DOHH2 (cell line): ENCODE data around the gene LRPPRC.

Source experiments
- H3F3A ChIP-seq: fragments of 200-600 bp; sonication (generic), shearing (Covaris generic); 2 replicates; pipeline ENCODE4 v1.6.0; 2016; ENCODE audit warnings: antibody characterized with exemption, mild to moderate bottlenecking; ENCODE audit not compliant: control insufficient read depth, insufficient read depth
- H3K27ac ChIP-seq: fragments of 200-600 bp; sonication (generic); 2 replicates; pipeline ENCODE4 v1.5.1; 2014; ENCODE audit warnings: low read depth, mild to moderate bottlenecking, low read length, moderate library complexity
- H3K27me3 ChIP-seq: fragments of 200-600 bp; sonication (generic); 2 replicates; pipeline ENCODE4 v1.6.1; 2014; ENCODE audit warnings: mild to moderate bottlenecking, low read length, mixed read lengths; ENCODE audit not compliant: control insufficient read depth
- H3K36me3 ChIP-seq: fragments of 200-600 bp; sonication (generic); 2 replicates; pipeline ENCODE4 v1.6.1; 2014; ENCODE audit warnings: mild to moderate bottlenecking, low read length, moderate library complexity, mixed read lengths; ENCODE audit not compliant: control insufficient read depth
- H3K4me1 ChIP-seq: fragments of 200-600 bp; sonication (generic); 2 replicates; pipeline ENCODE4 v1.6.1; 2014; ENCODE audit warnings: mild to moderate bottlenecking, low read length, mixed read lengths; ENCODE audit not compliant: control insufficient read depth
- H3K4me2 ChIP-seq: fragments of 200-600 bp; sonication (generic); 2 replicates; pipeline ENCODE4 v1.6.0; 2014; ENCODE audit warnings: mild to moderate bottlenecking, low read length, moderate library complexity
- H3K4me3 ChIP-seq: fragments of 200-600 bp; sonication (generic); 2 replicates; pipeline ENCODE4 v1.5.1; 2014; ENCODE audit warnings: mild to moderate bottlenecking, low read length, mixed read lengths
- H3K79me2 ChIP-seq: fragments of 200-600 bp; sonication (generic); 2 replicates; pipeline ENCODE4 v1.6.1; 2014; ENCODE audit warnings: mild to moderate bottlenecking, low read length, mixed read lengths; ENCODE audit not compliant: control insufficient read depth
- H3K9me2 ChIP-seq: fragments of 200-600 bp; sonication (generic); replicated peaks from 2 replicates; pipeline ENCODE4 v1.6.1; 2014; ENCODE audit warnings: mild to moderate bottlenecking, low read length, mixed read lengths; ENCODE audit not compliant: control insufficient read depth
- H3K9me3 ChIP-seq: fragments of 200-600 bp; sonication (generic); 2 replicates; pipeline ENCODE4 v1.6.1; 2014; ENCODE audit warnings: antibody characterized with exemption, low read length, mixed read lengths; ENCODE audit not compliant: control insufficient read depth, insufficient read depth
- H4K20me1 ChIP-seq: fragments of 200-600 bp; sonication (generic); 2 replicates; pipeline ENCODE4 v1.6.0; 2014; ENCODE audit warnings: low read depth, mild to moderate bottlenecking, antibody characterized with exemption, low read length, moderate library complexity; ENCODE audit not compliant: control insufficient read depth, insufficient read depth
- CTCF ChIP-seq: fragments of 200-600 bp; sonication (generic); IDR thresholded peaks from one replicate; pipeline ENCODE4 v1.5.1; 2014; ENCODE audit warnings: antibody characterized with exemption, mild to moderate bottlenecking, low read depth, low read length; ENCODE audit not compliant: poor library complexity, severe bottlenecking
- EZH2phosphoT487 ChIP-seq: fragments of 200-600 bp; sonication (generic); IDR thresholded peaks from 2 replicates; pipeline ENCODE4 v1.6.1; 2017; ENCODE audit warnings: borderline replicate concordance, mild to moderate bottlenecking, antibody characterized with exemption, low read length, moderate library complexity, mixed read lengths

Gene LRPPRC

GRCh38 chr2:43943809-43944452 is 51.9 kb downstream of the LRPPRC start:
- Histone ChIP-seq H3K4me3 (no peak overlapping the region), H3K9me3 (no peaks in the 10 kb centered on the region), H3K27me3 (no peaks in the 10 kb centered on the region), H3K4me2 (no peak overlapping the region), H3K36me3 (peaks cover 92% of the 10 kb centered on the region), H3K79me2 (peaks cover 17% of the 10 kb centered on the region), H3K9me2 (no peaks in the 10 kb centered on the region), H3K4me1 (peaks cover 16% of the 10 kb centered on the region), H3F3A (0 out of 2 replicates have a peak, but pooled peaks cover 4% of the 10 kb centered on the region), H4K20me1 (0 out of 2 replicates have a peak, but pooled peaks cover 4% of the 10 kb centered on the region), H3K27ac (no peak overlapping the region)
- TF ChIP-seq EZH2phosphoT487 = no peak
- TF ChIP-seq CTCF = no peak

DNA sequence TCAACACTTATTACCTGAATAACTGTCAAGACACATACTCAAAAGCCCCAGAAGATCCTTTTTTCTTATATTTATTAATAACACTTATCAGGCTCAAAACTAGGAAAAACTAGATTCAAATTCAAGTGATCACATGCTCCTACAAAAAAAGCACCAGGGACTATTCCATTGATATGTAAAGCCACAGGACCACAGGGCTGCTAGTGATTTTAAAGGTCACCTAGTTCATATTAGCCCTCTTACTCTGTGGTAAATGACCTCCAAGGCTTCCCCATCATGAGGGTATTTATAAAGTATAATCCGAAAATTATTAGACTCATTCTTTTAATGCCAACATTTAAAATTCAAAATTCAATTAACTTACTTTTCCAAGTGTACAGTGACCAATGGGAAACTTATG is 52.5 kb downstream of the LRPPRC start:
- H4K20me1 ChIP-seq = 0 out of 2 replicates have a peak, but pooled peaks cover 4% of the 10 kb centered on the region
- H3F3A ChIP-seq = 0 out of 2 replicates have a peak, but pooled peaks cover 4% of the 10 kb centered on the region
- H3K27me3 ChIP-seq = no peaks in the 10 kb centered on the region
- no peak overlapping the region for H3K4me3 ChIP-seq
- peaks cover 90% of the 10 kb centered on the region for H3K36me3 ChIP-seq
- no peak overlapping the region for H3K27ac ChIP-seq
- TF ChIP-seq EZH2phosphoT487 (no peak), CTCF (no peak)
- H3K79me2 ChIP-seq = peaks cover 21% of the 10 kb centered on the region
- H3K4me2 ChIP-seq = no peak overlapping the region
- H3K9me2 ChIP-seq = no peaks in the 10 kb centered on the region
- H3K9me3 ChIP-seq = no peaks in the 10 kb centered on the region
- H3K4me1 ChIP-seq = peaks cover 16% of the 10 kb centered on the region

- Histone ChIP-seq H3K36me3 (peaks cover 90% of the 10 kb centered on the region), H3K4me2 (no peak overlapping the region), H3K9me2 (no peaks in the 10 kb centered on the region), H3K4me1 (peaks cover 16% of the 10 kb centered on the region), H3F3A (0 out of 2 replicates have a peak, but pooled peaks cover 4% of the 10 kb centered on the region), H4K20me1 (0 out of 2 replicates have a peak, but pooled peaks cover 4% of the 10 kb centered on the region), H3K9me3 (no peaks in the 10 kb centered on the region), H3K27me3 (no peaks in the 10 kb centered on the region), H3K79me2 (peaks cover 21% of the 10 kb centered on the region), H3K4me3 (no peak overlapping the region), H3K27ac (no peak overlapping the region)
- TF ChIP-seq EZH2phosphoT487 (no peak), CTCF (no peak)
Measured at GRCh38 chr2:43942881-43943280, 52.9 kb downstream of the LRPPRC start.
